HG03108 (cell line): ENCODE data around the gene STMP1.

Experiments
- ATAC-seq: cut with Tn5 transposase; IDR thresholded peaks from one replicate; pipeline ENCODE4 v1.9.1; 2021; ENCODE audit warnings: moderate library complexity; ENCODE audit not compliant: unreplicated experiment

The STMP1 gene

GRCh38 chr7:135693558-135693957 lies 31.2 kb downstream of the STMP1 start:
- ATAC-seq = no peak

DNA sequence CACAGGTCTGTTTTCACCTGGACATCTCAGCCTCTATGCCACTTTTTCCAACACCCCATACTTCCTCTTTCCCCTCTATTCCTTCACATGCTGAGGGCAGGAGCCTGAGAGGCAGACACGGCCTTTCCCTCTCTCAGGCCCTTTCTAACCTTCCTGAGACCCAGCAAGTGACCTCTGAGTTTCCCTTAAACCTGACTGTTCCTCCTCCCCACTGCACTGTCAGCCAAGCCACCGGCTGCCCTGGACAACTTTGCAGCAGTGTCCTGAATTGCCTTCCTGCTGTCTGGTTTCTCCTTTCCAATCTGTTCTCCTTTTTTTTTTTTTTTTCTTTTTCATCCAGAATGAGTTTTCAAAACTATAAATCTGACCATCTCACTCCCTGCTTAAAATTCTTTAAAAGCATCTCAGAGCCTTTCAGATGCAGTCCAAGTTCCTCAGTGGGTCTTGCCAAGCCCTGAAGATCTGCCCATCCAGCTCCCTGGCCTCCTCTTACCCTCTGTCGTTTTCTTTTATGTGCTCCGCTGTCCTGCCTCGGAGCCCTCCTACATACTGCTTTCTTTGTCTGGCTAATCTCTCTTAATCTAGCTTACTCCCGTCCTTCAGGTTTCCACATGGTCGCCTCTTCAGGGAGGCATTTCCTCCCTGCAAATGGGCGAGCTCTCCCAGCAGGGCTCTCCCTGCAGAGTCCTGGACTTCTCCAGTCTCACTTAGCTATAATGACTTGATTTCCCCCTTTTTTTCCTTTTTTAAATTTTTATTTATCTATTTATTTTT lies 35.1 kb downstream of the STMP1 start:
- ATAC-seq = no peak

DNA sequence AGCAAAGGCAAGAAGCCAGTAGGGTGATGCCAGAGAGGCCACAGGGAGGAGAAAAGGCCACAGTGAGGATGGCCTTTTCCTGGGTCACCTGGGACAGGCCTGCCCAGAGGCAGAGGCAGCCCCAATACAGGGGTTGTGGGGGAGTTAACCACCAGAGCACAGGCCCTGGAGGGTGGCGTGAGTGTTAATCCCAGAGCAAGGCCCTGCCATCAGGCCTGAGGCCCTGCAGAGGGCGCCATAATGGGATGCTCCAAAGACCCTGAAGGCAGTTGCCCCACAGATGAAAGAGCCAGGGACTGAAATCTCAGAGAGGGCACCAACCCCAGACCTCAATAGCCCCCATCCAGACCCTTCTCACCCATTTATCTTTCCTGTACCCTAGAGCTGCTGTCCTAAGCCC lies 41.8 kb downstream of the STMP1 start:
- ATAC-seq = no peak

DNA sequence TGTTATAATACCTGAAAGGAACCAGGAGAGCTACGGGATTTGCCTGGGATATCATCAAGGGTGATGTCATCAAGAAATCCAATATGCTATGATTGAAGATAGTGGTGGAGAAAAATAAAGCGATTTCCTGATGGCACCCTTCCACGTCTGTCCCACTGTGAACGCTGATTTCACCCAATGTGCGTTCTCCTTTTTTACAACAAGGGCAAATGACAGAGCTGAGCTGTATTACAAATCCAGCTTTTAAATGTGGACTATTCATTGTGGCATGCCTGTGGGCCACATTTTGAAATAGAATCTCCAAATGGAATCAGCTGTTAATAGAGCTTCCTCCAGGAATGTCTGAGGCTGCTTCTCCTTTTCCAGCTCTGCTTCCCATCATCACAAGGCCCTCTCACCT lies 42.4 kb downstream of the STMP1 start:
- no peak for ATAC-seq

DNA sequence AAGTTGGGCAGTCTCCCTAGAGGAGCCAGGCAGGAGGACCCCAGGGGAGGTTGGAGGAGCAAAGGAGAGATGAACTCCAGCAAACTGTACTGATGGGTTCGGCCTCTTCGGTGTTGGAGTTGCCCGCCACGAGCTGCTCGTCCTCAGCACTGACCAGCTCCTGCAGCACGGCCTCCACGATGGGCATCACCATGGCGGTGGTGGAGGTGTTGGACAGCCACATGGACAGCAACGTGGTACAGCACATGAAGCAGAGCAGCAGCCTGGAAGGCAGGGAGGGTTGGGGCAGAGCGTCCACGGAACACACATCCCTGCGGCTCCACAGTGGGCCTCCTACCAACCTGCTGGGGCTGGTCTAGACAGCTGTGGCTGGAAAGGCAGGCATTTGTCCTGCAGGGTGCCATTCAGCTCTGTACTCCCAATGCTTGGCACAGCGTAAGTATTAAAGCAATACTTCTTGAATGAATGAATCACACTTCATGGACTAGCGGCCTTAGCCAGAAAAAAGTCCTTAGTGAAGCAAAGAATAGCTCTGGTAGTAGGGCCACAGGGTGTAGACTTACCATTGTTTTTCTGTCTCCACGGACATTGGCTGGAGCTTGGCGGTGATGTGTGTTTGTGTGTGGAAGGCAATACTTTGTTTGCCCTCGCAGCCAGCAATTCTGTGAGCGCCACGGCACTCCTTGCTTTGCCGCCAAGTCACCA lies 43.9 kb downstream of the STMP1 start:
- no peak for ATAC-seq

DNA sequence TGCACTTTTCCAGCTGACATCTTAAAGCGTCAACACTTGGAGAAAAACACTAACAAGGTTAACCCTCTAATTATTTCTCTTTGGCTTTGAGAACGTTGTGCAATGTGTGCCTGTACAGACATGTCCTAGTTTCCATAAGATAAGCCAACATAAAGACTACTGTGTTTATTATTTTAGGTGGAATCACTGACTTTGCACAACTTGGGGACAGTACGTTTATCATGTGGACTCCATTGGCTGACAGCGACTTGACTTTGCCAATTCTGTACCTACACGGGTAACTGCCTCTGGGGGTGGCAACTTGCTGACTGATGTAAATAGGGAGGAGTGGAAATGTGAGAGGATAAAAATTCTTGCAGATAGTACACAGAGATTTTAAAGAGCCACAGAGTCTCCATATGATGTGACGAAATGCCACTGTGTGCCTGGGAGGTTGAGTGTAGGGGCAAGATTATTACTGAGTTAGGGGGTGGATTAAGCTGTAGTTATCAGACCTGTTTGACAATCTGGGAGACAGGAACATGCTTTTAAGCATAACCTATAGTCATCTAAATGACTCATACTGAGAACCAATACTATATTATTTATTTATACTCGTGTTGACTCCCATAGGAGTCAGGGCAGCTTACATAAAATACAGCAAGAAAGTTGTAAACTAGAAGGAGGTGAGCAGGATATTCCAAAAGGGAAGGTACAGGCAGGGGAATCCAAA lies 44.7 kb downstream of the STMP1 start:
- ATAC-seq = no peak

DNA sequence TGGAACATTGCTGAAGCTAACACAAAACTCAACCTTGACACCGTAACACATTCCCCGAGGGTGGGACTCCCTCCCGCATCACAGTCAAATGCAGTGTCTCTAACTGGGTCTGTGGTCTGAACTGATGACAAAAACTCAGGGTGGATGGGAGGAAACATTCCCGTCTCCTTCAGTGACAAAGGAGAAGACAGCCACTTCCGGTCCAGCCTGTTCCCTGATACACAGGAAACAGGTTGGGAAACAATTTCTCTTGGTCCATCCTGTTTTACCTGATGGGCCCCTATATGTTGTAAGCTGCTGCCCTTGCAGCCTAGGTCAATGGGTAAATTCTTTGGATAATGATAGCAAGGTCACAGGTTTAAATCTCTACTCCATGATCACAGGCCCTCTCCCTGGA lies 45.3 kb downstream of the STMP1 start:
- no peak for ATAC-seq

- no peak for ATAC-seq
Observed at GRCh38 chr7:135708041-135708440, 45.7 kb downstream of the STMP1 start.

DNA sequence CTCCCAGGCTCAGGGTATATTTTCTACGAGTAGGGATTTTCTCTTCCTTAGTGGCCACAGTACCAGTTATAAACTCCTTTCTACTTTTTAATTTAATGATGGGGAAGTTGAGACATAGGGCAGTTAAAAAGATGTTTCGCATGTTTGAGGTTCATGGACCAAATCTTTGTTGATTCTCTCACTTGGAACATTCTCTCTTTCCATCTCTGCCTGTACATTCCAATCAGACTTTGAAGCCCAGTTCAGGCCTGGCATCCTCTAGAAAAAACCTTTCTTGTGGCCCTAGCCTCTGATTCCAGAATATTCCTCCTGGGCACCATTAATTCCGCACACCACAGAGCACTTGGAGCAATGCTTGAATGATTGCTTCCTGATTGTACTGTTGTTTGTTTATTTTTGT lies 47.2 kb downstream of the STMP1 start:
- no peak for ATAC-seq

DNA sequence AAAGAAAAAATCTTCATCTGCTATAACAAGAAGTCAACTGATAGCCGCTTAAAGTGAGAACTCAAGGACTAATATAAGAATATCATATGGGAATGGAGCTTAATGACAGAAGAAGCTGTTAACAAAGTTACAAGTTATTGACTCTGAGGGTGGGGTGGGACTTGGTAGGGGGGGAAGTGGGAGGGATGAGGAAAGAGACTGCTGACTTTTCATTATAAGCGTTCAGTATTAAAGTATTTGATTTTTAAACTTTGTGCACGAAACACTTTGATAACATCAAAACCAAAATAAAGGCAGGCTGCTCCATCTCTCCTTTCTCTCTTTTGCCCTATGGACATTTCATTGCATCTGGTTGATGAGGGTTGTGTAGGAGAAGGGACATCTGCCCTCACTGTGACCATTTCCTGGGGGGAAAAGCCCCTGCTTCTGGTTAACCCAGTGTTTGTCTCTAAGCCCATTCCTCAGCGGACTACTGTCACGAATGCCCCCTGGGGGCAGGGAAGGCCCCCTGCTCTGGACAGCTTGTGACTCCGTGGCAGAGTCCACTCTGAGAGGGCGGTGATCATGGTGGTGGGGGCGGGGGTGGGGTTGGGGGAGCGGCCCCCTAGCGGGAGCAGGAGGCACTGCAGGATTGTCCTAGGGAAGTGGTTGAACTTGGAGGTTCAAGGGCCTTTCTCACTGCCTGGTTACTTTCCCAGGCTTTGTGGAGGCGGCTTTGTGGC lies 48.3 kb downstream of the STMP1 start:
- ATAC-seq = no peak

DNA sequence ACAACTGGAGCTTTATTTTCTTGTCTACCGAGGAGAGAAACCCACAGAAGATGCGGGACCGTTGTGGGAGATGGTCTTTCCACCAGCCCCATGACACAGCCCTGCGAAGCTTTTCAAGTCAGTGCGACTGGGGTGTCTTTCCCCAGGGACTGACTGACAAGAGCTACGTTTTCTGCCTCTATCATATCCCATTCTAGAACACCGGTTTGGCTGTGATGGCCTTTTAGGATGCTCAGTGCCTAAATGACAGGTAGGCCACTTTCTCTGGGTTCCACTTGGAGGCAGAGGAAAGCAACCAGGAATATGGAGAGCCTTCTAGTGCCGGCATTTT lies 48.8 kb downstream of the STMP1 start:
- no peak for ATAC-seq

GRCh38 chr7:135712182-135712782 lies 50.0 kb downstream of the STMP1 start:
- no peak for ATAC-seq

GRCh38 chr7:135712796-135713195 lies 50.5 kb downstream of the STMP1 start:
- ATAC-seq = no peak

- no peak for ATAC-seq
Observed at GRCh38 chr7:135713836-135714470, 51.6 kb downstream of the STMP1 start.

DNA sequence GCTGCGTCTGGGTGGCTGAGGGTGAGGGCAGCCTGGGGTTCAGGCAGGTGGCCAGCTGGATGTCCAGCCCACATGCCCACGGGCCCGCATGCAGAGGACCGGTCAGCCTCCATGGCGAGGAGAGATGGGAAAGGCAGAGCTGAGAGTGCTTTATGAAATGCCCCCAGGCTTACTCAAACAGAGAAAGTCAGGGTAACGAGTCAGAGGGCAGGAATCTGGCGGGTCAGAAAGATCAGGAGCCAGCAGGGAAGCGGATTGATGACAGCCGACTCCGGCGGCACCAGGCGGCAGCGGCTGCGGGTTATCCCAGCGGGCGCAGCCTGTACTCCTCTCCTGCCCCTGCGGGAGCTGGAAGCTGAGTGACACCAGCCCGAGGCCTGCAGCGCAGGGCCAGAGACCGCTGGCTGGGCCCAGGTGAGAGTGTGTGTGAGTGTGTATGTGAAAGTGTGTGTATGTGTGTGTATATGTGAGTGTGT lies 52.3 kb downstream of the STMP1 start:
- ATAC-seq = no peak

DNA sequence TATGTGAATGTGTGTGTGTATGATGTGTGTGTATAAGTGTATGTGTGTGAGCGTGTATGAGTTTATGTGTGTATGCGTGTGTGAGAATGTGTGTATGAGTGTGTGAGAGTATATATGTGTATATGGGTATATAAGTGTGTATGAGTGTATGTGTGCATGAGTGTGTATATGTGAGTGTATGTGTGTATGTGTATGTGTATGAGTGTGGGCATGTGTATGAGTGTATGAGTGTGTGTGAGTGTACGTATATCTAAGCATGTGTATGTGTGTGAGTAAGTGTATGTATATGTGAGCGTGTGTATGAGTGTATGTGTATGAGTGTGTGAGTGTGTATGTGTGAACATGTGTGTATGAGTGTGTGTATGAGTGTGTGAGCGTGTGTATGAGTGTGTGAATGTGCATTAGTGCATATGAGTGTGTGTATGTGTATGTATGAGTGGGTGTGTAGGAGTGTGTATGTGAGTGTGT lies 52.8 kb downstream of the STMP1 start:
- ATAC-seq = no peak

GRCh38 chr7:135715673-135716072 lies 53.4 kb downstream of the STMP1 start:
- no peak for ATAC-seq

- ATAC-seq = no peak
Observed at GRCh38 chr7:135716677-135717238, 54.4 kb downstream of the STMP1 start.

DNA sequence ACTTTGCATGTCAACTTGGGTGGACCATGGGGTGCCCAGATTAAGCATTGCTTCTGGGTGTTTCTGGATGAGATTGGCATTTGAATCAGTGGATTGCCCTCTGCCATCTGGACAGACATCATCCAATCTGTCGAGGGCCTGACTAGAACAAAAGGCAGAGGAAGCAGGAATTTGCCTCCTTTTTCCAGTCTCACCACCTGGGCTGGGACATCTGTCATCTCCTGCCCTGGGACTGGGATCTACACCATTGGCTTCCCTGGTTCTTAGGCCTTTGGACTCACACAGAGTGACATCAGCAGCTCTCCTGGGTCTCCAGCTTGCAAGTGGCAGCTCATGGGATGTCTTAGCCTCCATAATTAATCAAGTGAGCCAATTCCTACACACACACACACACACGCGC lies 55.4 kb downstream of the STMP1 start:
- ATAC-seq = no peak

DNA sequence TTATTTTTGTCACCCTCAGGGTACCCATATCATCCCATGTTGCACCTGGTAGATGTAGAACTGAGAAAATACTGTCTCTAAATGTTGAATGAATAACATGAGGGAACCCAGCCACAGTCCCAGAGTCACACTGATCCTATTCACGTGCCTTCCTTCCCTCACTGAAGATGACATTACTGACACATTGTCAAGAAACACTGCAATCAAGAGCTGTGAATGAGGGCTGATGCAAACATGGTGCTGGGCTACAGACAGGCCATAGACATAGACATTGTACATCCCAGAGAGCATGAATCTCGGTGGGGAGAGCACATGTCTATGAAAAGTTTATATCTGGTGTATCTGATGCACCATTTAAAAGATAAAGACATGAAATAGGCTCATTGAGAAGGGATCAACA lies 55.9 kb downstream of the STMP1 start:
- no peak for ATAC-seq
